Fibroblast of upper back skin (primary cell): ENCODE data around the gene TEKT2.

Experiments
- DNase-seq: peaks from one replicate; pipeline ENCODE4 v3.0.0-alpha.2; 2013

The TEKT2 gene

DNA sequence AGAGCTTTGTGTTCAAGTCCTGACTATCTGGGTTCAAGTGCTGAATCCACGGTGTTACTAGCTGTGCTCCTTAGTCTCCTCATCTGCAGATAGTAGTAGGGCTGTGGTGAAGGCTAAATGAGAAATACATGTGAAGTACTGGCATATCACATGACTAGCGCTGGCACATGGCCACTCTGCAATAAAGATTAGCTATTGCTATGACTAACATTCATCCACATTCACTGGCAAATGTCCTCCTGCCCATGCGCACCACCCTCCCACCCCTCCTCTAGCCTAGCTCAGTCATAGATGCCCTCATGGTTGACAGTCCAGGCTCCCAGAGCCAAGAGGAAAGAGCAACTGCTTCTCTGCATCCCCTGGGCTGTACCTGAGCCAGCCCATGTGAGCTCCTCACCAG lies 49.6 kb downstream of the TEKT2 start:
- peak; percentile 95 for DNase-seq

DNA sequence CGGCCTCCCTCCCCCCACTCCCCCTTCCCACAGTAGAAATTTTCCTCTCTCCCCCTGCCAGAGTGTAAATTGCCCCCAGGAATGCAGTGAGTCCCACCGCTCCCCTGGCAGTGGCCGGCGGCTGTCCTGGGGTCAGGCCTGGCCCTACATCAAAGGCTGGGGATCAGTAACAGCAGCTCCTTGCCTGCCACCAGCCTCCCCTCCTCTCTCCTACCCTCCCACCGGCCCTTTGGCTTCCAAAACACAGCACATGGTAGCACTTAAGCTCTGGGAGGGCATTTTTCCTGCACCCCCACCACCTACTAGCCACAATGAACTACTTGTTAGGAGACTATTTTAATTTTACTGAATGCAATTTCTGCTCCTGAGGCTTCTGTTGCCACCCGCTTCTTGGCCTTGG lies 50.1 kb downstream of the TEKT2 start:
- no peak for DNase-seq

DNA sequence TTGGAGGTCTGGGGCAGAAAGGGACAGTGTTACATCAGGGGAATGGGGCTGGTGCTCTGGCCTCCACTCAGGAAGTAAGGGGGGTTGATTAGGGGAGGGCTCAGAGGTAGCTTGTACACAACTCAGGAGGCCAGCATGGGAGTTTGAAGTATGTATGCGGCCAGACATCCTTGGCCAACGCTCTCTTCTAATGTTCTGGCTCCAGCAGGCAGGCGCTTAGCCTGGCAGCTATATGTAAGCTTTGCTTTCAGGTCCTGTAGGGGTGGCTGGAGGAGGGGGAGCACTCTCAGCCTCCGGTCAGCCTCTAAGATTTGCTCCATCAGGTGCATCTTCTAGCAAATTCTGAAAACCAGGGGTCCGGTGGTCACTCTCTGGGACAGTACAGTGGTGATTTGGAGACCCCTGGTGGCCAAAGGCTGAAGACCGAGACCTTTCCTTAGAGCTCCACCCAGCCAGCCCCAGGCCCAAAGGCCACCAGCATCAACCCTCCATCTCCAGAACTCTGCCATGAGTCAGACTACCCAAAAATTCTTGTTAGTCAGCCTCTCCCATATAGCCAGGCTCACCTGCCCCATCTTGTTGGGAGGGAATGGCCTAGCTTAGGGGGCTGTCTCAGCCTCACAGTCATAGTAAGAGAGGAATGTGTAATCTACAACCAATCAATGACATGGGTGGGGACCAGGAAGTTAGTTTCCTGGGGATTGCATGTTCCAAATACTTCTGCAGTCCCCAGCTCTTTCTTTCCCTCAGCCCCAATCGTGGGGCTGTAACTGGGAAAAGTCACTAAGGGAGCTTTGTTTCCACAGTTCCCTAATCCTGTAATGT lies 50.8 kb downstream of the TEKT2 start:
- DNase-seq, result peak; percentile 81

DNA sequence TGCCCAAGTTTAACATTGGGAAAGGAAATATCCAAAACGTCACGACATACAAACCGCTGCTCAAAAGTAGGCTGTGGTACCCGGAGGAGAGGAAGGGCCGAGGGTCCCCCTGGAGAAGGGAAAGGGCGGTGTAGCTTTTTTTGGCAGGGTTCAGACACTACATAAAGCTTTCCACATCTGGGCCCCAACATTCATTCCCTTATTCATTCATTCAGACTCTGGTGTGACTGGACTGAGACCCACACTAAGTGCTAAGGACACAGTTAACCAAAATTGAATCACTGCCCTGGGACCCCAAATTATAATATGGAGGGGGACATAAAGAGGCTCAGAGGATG lies 51.4 kb downstream of the TEKT2 start:
- DNase-seq, result no peak

DNA sequence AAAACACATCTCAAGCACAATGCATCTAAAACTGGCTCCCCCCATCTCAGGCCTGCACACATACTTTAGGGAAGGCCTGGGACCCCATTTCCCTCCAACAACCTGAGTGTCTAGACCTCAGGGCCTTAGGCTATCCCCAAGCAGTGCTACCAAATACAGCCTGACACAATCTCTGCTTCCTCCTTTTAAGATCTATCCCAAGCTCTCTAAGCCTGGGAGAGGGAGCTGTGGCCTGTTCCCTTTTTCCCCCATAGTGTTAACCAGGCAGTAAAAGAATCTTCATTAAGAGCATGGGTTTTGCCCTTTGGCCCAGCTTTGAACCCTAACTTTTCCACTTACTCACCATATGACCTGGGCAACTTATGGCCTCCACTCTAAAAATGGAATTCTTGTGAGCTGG lies 51.9 kb downstream of the TEKT2 start:
- no peak for DNase-seq

DNA sequence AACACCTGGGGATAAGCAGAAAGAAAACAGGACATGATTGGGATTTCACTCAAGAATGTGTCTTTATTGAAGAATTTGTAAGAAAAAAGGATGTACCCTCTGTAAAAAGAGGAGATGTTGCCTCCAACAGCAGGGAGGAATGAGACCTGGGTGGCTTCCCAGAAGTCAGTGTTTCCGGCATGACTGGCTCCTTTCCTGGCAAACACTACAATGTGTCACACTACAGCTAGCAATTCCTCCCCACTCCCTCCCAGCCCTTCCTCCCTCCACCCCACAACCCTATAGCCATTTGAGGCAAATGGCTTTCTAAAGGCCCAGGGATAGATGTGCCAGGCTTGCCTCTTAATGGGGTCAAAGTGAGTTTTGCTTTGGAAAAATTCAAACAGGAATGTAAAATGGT lies 52.6 kb downstream of the TEKT2 start:
- peak; percentile 93 for DNase-seq

DNA sequence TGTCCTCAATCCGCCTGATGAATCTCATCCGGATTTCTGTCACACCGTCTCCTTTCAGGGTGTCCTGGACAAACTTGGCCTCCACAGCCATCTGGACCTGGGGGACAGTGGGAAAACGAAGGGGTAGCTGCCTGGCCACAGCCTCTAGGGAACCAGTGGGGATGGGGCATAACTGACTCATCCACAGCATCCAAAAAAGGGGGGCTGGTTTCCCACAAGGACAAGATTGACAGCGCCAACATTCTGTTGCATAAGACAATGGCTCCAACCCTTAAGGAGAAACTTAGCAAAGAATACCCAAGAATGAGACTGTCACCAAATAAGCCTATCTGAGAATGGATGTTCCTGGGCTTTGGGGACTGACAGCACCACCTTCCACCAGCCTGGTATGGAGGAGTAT lies 53.3 kb downstream of the TEKT2 start:
- no peak for DNase-seq

DNA sequence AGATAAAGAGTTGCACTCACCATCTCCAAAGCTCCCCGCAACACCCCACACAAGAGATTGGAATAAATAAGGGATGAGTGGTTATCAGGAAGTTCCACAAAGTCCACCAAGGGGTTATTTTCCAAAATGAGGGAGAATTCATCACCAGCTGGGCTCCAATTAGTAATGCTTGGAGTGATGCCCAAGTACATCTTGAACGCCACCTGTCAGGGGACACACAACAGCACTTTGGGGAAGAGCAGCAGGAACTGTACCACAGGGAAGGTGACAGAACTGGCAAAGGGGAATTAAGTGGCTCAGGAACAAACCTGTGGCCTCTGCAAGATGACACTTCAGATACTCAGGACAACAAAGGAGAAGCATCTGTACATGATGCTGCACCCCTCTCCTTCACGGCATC lies 53.9 kb downstream of the TEKT2 start:
- no peak for DNase-seq
